Measurements from ENCODE around the gene BCAS3.

GRCh38 chr17:61387011-61387410 is 709.4 kb downstream of the BCAS3 start:
- no peak for TF ChIP-seq CTCF (IDR thresholded peaks at IDR 0.05 in 4 of 5, conservative IDR thresholded peaks at IDR 0.05 in 1 of 5)
- TF ChIP-seq POLR2A (IDR thresholded peaks at IDR 0.05), result no peak
